ENCODE results near the gene C1orf141. TPM values are rescaled to one million over a fixed set of nuclear protein-coding genes. Genes with fewer than 3 reads are reported as not detected.
"Not testable (repeated sequence)": the region's sequence is repeated elsewhere in the genome, so short reads cannot be mapped to it uniquely, and the experiment has no call there.

The C1orf141 gene
- total and polyA plus RNA-seq, 9 of the 15 experiments (the other 6 are each of a cell fraction or from before 2014, with no cell fraction given) = not detected

DNA sequence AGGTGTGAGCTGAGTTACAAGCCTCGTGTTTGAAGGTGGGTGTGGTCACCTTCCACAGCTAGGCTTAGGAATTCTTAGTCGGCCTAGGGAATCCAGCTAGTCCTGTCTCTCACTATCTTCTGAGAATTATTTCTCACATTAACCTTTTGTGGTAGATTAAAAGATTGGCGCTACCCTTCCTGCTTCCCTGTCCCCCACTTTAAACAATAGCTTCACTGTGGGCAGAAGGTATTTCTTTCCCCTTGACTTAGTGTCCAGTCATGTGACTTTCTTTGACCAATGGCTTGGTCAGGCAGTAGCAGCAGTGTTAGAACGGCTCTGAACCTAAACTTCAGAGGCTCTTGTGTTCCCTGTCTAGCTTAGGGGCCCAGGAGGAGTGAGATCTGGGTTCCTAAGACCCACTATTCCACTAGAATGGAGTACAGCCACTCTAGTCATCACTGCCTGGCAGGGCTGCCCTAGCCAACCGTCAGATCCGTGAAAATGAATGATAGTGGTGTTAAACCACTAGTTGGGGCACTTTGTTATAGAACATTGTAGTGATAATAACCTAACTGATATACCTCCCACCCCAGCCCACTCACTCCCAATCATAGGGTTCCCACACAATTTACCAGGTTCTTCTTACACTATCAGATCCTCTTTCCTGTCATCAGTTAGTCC is 13.9 kb upstream of the C1orf141 start (continued):
- TF ChIP-seq BRF1 (IDR thresholded peaks at IDR 0.05; ENCODE audit: borderline replicate concordance, extremely low read depth, insufficient read length) (no peak), ZKSCAN8 (CRISPR knock-in tag; IDR thresholded peaks at IDR 0.05) (no peak), TEAD2 (tag; IDR thresholded peaks at IDR 0.05) (no peak), ELF2 (CRISPR knock-in tag; IDR thresholded peaks at IDR 0.05) (no peak)

DNA sequence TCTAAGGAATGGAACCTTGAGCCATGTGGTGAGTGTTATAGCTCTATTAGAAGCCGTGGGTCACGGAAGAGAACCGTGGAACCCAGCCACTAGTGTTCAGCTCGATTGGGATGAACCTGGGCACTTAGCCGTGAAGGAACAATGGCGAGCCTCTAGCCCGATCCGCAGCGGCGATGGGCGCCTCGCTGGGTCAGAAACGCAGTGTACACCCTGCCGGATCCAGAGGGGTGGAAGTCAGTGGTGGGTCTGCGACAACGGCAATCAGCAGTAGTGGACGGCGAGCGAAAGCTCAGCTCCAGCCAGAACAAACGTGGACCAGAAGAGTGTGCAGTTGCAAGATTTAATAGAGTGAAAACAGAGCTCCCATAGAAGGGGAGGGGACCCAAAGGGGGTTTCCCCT is 13.2 kb upstream of the C1orf141 start:
- H3K9me1 ChIP-seq (ENCODE audit: control insufficient read depth, insufficient read depth, low read length); H4K20me1 ChIP-seq (replicated peaks; ENCODE audit: control insufficient read depth, insufficient read depth, low read length); ATAC-seq; H3K9ac ChIP-seq (ENCODE audit: insufficient read depth in 1 of 2, low read depth in 2 of 2, low read length in 2 of 2); H3K79me2 ChIP-seq (ENCODE audit: control insufficient read depth, insufficient read depth, low read length); H3K9me3 ChIP-seq (replicated peaks; ENCODE audit: control insufficient read depth, insufficient read depth, low read depth, low read length); H3K27me3 ChIP-seq (ENCODE audit: control insufficient read depth in 2 of 2, insufficient read depth in 2 of 2, low read length in 2 of 2); H3K27ac ChIP-seq (ENCODE audit: extremely low read depth, low read depth, low read length); H3K4me1 ChIP-seq (replicated peaks in 1 of 2; ENCODE audit: control insufficient read depth in 2 of 2, insufficient read depth in 2 of 2, low read length in 2 of 2); H3K4me3 ChIP-seq; H3K36me3 ChIP-seq (ENCODE audit: control insufficient read depth, insufficient read depth, low read length); FAIRE-seq; BruUV-seq (replicated peaks); H2AFZ ChIP-seq (ENCODE audit: low read depth, low read length); H3K4me2 ChIP-seq (ENCODE audit: insufficient read depth, low read length); DNase-seq (ENCODE audit: extremely low read depth in 1 of 4, low spot score in 3 of 4): not testable (repeated sequence)
- in situ Hi-C loops (cut with MboI) = loop anchor here (5.0 to 10.0 kb wide), 3 partner anchors 146 to 386 kb away; no protein-coding TSS in a partner anchor
- POLR2A ChIA-PET = interaction anchor here (0.6 kb wide), 1 partner anchor 8 kb away, joined by 4 read pairs; no protein-coding TSS in a partner anchor
- WGBS (ENCODE audit: insufficient coverage, low coverage, missing lambda C conversion rate) = 93% methylated on average over 15 of the region's 20 CpGs
- intact Hi-C loops (cut with micrococcal nuclease) = loop anchor here (2.0 to 5.0 kb wide), 3 partner anchors 64 to 286 kb away; no protein-coding TSS in a partner anchor
- CTCF ChIA-PET (ENCODE audit: low intra/inter-chr PET ratio) = interaction anchor here (2.3 to 2.5 kb wide), 2 partner anchors 152 to 383 kb away, joined by 28 to 34 read pairs; no protein-coding TSS in a partner anchor
